Neural progenitor cell (in vitro differentiated cells): Measurements from ENCODE around the gene SLC35E3.

Source experiments
- EZH2 ChIP-seq: fragments of 200-600 bp; sonication (generic); IDR thresholded peaks from 2 replicates; pipeline ENCODE4 v1.6.1; 2017; ENCODE audit warnings: antibody characterized with exemption, mild to moderate bottlenecking, moderate library complexity
- TF ChIP-seq, protein P1 (sequence below): fragments of 200-600 bp; sonication (generic); IDR thresholded peaks from 2 replicates; pipeline ENCODE4 v1.5.1; 2017; ENCODE audit warnings: antibody characterized with exemption, mild to moderate bottlenecking

DNA sequence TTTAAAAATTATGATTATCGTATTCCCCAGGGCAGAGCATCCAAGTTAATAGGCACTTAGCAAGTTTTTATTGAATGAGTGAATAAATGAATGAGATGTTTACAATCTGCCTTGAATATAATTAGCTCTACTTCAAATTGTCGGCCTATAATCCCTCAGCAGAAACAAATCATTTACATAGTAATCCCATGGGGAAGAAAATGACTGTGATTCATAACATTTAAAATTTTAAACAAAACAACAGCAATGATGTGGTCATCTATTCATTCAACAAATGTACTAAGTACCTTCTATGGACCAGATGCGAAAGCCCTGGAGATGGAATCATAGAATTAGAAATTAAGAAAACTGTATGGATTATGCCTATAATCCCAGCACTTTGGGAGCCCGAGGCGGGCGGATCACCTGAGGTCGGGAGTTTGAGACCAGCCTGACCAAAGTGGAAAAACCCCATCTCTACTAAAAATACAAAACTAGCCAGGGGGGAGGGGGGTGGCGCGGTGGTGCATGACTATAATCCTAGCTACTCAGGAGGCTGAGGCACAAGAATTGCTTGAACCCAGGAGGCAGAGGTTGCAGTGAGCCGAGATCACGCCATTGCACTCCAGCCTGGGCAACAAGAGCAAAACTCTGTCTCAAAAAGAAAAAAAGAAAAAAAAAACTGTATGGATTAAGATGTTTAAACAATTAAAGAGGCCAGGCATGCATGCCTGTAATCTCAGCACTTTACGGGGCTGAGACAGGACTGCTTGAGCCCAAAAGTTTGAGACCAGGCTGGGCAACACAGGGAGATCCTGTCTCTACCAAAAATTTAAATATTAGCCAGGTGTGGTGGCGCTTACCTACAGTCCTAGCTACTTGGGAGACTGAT lies 44.3 kb downstream of the SLC35E3 start:
- no peak for TF ChIP-seq EZH2
- TF ChIP-seq, protein P1, sequence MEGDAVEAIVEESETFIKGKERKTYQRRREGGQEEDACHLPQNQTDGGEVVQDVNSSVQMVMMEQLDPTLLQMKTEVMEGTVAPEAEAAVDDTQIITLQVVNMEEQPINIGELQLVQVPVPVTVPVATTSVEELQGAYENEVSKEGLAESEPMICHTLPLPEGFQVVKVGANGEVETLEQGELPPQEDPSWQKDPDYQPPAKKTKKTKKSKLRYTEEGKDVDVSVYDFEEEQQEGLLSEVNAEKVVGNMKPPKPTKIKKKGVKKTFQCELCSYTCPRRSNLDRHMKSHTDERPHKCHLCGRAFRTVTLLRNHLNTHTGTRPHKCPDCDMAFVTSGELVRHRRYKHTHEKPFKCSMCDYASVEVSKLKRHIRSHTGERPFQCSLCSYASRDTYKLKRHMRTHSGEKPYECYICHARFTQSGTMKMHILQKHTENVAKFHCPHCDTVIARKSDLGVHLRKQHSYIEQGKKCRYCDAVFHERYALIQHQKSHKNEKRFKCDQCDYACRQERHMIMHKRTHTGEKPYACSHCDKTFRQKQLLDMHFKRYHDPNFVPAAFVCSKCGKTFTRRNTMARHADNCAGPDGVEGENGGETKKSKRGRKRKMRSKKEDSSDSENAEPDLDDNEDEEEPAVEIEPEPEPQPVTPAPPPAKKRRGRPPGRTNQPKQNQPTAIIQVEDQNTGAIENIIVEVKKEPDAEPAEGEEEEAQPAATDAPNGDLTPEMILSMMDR, result no peak
